ENCODE results near the gene HIGD1A. TPM values are rescaled to one million over a fixed set of nuclear protein-coding genes. Genes with fewer than 3 reads are reported as not detected.
"Not testable (repeated sequence)": the region's sequence is repeated elsewhere in the genome, so short reads cannot be mapped to it uniquely, and the experiment has no call there.

Gene HIGD1A
- total and polyA plus RNA-seq, 12 donors = 179 to 399 (median 331) TPM

GRCh38 chr3:42814914-42815507 is 10.7 kb upstream of the HIGD1A start:
- ATAC-seq = peak; percentile 23 to 87 (median 74)
- H3K9me3 ChIP-seq = no peaks in the 10 kb centered on the region
- H3K27ac ChIP-seq = peak overlapping the region in 3 of 10 donors; percentile 2 to 37 (median 8)
- 19 to 23% methylated on average over 2 of the region's 2 CpGs for WGBS, 2 donors
- H3K27me3 ChIP-seq = no peaks in the 10 kb centered on the region
- H3K4me3 ChIP-seq = no peak overlapping the region
- H3K4me1 ChIP-seq = peaks cover 0 to 30% (median 11%) of the 10 kb centered on the region in 9 donors
- intact Hi-C loops (cut with DNase I) = no loop called here
- TF ChIP-seq CTCF (IDR thresholded peaks at IDR 0.05) = no peak
- no peaks in the 10 kb centered on the region for H3K36me3 ChIP-seq
- no peak for DNase-seq

- Histone ChIP-seq H3K27me3 (no peaks in the 10 kb centered on the region), H3K4me1 (peaks cover 0 to 30% (median 11%) of the 10 kb centered on the region in 9 donors), H3K9me3 (no peaks in the 10 kb centered on the region), H3K36me3 (no peaks in the 10 kb centered on the region), H3K27ac (peak overlapping the region in 3 of 10 donors; percentile 2 to 37 (median 8)), H3K4me3 (no peak overlapping the region)
- ATAC-seq (peak in 3 of 8 donors; percentile 57 to 62 (median 59)), DNase-seq (no peak)
- intact Hi-C loops (cut with DNase I) = no loop called here
- 55 to 73% methylated on average over 5 of the region's 5 CpGs for WGBS, 2 donors
- no peak for TF ChIP-seq CTCF (IDR thresholded peaks at IDR 0.05)
These were observed 10.0 kb upstream of the HIGD1A start for GRCh38 chr3:42814246-42814645.

GRCh38 chr3:42811118-42811883 is 7.0 kb upstream of the HIGD1A start:
- intact Hi-C loops (cut with DNase I); H3K27me3 ChIP-seq; H3K9me3 ChIP-seq; H3K4me3 ChIP-seq; H3K36me3 ChIP-seq; ATAC-seq; H3K27ac ChIP-seq; DNase-seq: not testable (repeated sequence)
- WGBS, 2 donors = 35 to 40% methylated on average over 15 of the region's 15 CpGs
- peaks cover 0 to 30% (median 11%) of the 10 kb centered on the region in 9 donors for H3K4me1 ChIP-seq

GRCh38 chr3:42810706-42811105 is 6.4 kb upstream of the HIGD1A start:
- H3K36me3 ChIP-seq; H3K9me3 ChIP-seq; ATAC-seq; H3K4me3 ChIP-seq; H3K27me3 ChIP-seq; H3K27ac ChIP-seq; DNase-seq; intact Hi-C loops (cut with DNase I): not testable (repeated sequence)
- WGBS, 2 donors = 89% methylated on average over 10 of the region's 10 CpGs
- peaks cover 0 to 28% (median 11%) of the 10 kb centered on the region in 9 donors for H3K4me1 ChIP-seq

- 91 to 94% methylated on average over 5 of the region's 5 CpGs for WGBS, 2 donors
- Histone ChIP-seq H3K27me3 (peaks cover 0 to 8% (median 0%) of the 10 kb centered on the region in 7 donors), H3K4me3 (no peak within 1 kb of the TSS), H3K27ac (no peak within 1 kb of the TSS), H3K9me3 (no peaks in the 10 kb centered on the region), H3K4me1 (peaks cover 0 to 19% (median 6%) of the 10 kb centered on the region in 9 donors), H3K36me3 (no peaks in the 10 kb centered on the region)
- no peak for DNase-seq
- no peak for ATAC-seq
- intact Hi-C loops (cut with DNase I) = no loop called here
- TF ChIP-seq CTCF (IDR thresholded peaks at IDR 0.05) = no peak
These were observed 4.9 kb upstream of the HIGD1A start, which contains the start of gene ACKR2 for GRCh38 chr3:42809202-42809601. ACKR2 (plus strand) TSS chr3:42809445; CDS start chr3:42864503, 55,058 bp downstream.
